GM12891 (cell line): ENCODE measurements around the gene PRKAG3.

Source experiments
- PAX5 ChIP-seq: IDR thresholded peaks from 2 replicates; pipeline ENCODE4 v1.6.1; 2011; ENCODE audit warnings: low read length, moderate library complexity, mild to moderate bottlenecking; ENCODE audit not compliant: insufficient read depth, severe bottlenecking
- POLR2A ChIP-seq: IDR thresholded peaks from 2 replicates; pipeline ENCODE4 v1.6.1; 2011; ENCODE audit warnings: low read depth, low read length, control low read depth
- POLR2AphosphoS5 ChIP-seq: IDR thresholded peaks from 2 replicates; pipeline ENCODE4 v1.6.1; 2011; ENCODE audit warnings: low read depth, low read length, control low read depth
- POU2F2 ChIP-seq: IDR thresholded peaks from 2 replicates; pipeline ENCODE4 v1.6.1; 2011; ENCODE audit warnings: low read depth, mild to moderate bottlenecking, control low read depth, low read length, moderate library complexity
- SPI1 ChIP-seq: IDR thresholded peaks from 2 replicates; pipeline ENCODE4 v1.6.1; 2011; ENCODE audit warnings: low read depth, low read length, control low read depth
- TAF1 ChIP-seq: IDR thresholded peaks from 2 replicates; pipeline ENCODE4 v1.6.1; 2011; ENCODE audit warnings: low read depth, low read length, control low read depth

DNA sequence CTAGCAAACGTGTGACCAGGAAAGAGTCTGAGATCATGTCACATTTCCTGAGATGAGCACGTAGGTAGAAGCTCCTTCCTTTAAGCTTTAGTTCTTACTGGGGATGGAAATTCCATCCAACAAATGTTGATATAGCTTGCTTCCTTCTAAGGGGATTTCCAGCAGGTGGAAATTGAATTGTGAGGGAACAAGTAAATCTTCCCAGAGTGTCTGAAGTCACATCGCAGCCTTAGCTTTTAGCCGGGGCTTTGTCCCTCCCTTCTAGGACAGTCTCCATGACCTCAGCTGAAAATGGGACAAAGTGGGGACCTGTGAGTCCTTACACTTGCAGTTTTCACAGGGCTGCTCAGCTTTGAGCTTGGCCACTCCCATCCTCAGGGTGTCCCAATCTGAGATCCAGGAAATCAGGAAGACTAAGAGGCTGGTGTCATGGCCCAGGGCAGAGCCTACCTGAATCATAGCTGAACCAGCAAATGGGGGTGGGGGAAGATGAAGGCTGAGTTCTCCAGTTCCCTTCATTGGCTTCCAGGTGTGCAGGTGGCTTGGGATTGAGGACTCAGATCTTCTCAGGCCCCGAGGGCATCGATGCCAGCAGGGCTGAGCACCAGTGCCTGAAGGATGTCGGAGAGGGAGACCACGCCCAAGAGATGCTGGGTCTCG, 8.3 kb downstream of the PRKAG3 start:
- TF ChIP-seq POLR2A = no peak
- no peak for TF ChIP-seq POLR2AphosphoS5
- TF ChIP-seq POU2F2 = no peak
- no peak for TF ChIP-seq TAF1
- no peak for TF ChIP-seq SPI1
- TF ChIP-seq PAX5 = no peak
